Measurements from ENCODE around the gene GARS1. TPM values are rescaled to one million over a fixed set of nuclear protein-coding genes. Genes with fewer than 3 reads are reported as not detected.
A peak's percentile ranks its signal among the peaks of the same experiment; 100 is the strongest.

GARS1 gene
- total and polyA plus RNA-seq, 2 donors from 2014 or later: 84.3 to 104 TPM

GRCh38 chr7:30562909-30563308 is 31.8 kb upstream of the GARS1 start:
- H3K27me3 ChIP-seq (ENCODE audit: control insufficient read depth, insufficient read depth, low read length): no peaks in the 10 kb centered on the region
- H3K36me3 ChIP-seq (ENCODE audit: control insufficient read depth in 2 of 3, insufficient read depth in 3 of 3, low read length in 3 of 3): peaks cover 0 to 8% (median 7%) of the 10 kb centered on the region in 3 donors
- TF ChIP-seq CTCF (IDR thresholded peaks at IDR 0.05; ENCODE audit: borderline replicate concordance, extremely low read depth, insufficient read depth): no peak
- no peak for DNase-seq
- H3K4me3 ChIP-seq (ENCODE audit: low read length in 3 of 3): no peak overlapping the region
- no peaks in the 10 kb centered on the region for H3K9me3 ChIP-seq (ENCODE audit: control insufficient read depth in 2 of 3, insufficient read depth in 1 of 3, low read length in 3 of 3)
- H3K4me1 ChIP-seq (ENCODE audit: control insufficient read depth in 2 of 3, insufficient read depth in 2 of 3, low read depth in 1 of 3, low read length in 3 of 3): peaks cover 0 to 3% (median 3%) of the 10 kb centered on the region in 3 donors
- H3K27ac ChIP-seq (ENCODE audit: low read depth in 2 of 2, low read length in 2 of 2): no peak overlapping the region
- FAIRE-seq: no peak
- no peak overlapping the region for H3K9ac ChIP-seq (ENCODE audit: low read length in 3 of 3)
- intact Hi-C loops (cut with DNase I): no loop called here

- no peak for TF ChIP-seq CTCF (IDR thresholded peaks at IDR 0.05; ENCODE audit: borderline replicate concordance, extremely low read depth, insufficient read depth)
- Histone ChIP-seq H3K4me3 (ENCODE audit: low read length in 3 of 3) (no peak overlapping the region), H3K27me3 (ENCODE audit: control insufficient read depth, insufficient read depth, low read length) (no peaks in the 10 kb centered on the region), H3K9me3 (ENCODE audit: control insufficient read depth in 2 of 3, insufficient read depth in 1 of 3, low read length in 3 of 3) (no peaks in the 10 kb centered on the region), H3K36me3 (ENCODE audit: control insufficient read depth in 2 of 3, insufficient read depth in 3 of 3, low read length in 3 of 3) (peaks cover 0 to 11% (median 10%) of the 10 kb centered on the region in 3 donors), H3K9ac (ENCODE audit: low read length in 3 of 3) (no peak overlapping the region), H3K4me1 (ENCODE audit: control insufficient read depth in 2 of 3, insufficient read depth in 2 of 3, low read depth in 1 of 3, low read length in 3 of 3) (peaks cover 0 to 3% (median 3%) of the 10 kb centered on the region in 3 donors), H3K27ac (ENCODE audit: low read depth in 2 of 2, low read length in 2 of 2) (no peak overlapping the region)
- no peak for DNase-seq
- no peak for FAIRE-seq
- intact Hi-C loops (cut with DNase I): no loop called here
Measured at GRCh38 chr7:30563326-30563942, 31.2 kb upstream of the GARS1 start.

GRCh38 chr7:30564243-30564892 is 30.3 kb upstream of the GARS1 start:
- Histone ChIP-seq H3K4me3 (ENCODE audit: low read length in 3 of 3) (no peak overlapping the region), H3K27ac (ENCODE audit: low read depth in 2 of 2, low read length in 2 of 2) (no peak overlapping the region), H3K9ac (ENCODE audit: low read length in 3 of 3) (no peak overlapping the region), H3K4me1 (ENCODE audit: control insufficient read depth in 2 of 3, insufficient read depth in 2 of 3, low read depth in 1 of 3, low read length in 3 of 3) (peaks cover 0 to 3% (median 3%) of the 10 kb centered on the region in 3 donors), H3K27me3 (ENCODE audit: control insufficient read depth, insufficient read depth, low read length) (no peaks in the 10 kb centered on the region), H3K36me3 (ENCODE audit: control insufficient read depth in 2 of 3, insufficient read depth in 3 of 3, low read length in 3 of 3) (peaks cover 0 to 14% (median 9%) of the 10 kb centered on the region in 3 donors), H3K9me3 (ENCODE audit: control insufficient read depth in 2 of 3, insufficient read depth in 1 of 3, low read length in 3 of 3) (no peaks in the 10 kb centered on the region)
- peak; percentile 83 to 95 (median 91) for DNase-seq
- intact Hi-C loops (cut with DNase I): no loop called here
- TF ChIP-seq CTCF (IDR thresholded peaks at IDR 0.05; ENCODE audit: borderline replicate concordance, extremely low read depth, insufficient read depth): peak; percentile 93
- no peak for FAIRE-seq

All from kidney (tissue), 14 donors.